Endothelial cell (in vitro differentiated cells): ENCODE results near the gene CGRRF1. TPM values are rescaled to one million over a fixed set of nuclear protein-coding genes. Genes with fewer than 3 reads are reported as not detected.

Experiments used
- DNase-seq: peaks from one replicate; pipeline ENCODE4 v3.0.0; 2021; ENCODE audit warnings: low spot score
- H3K27ac Mint-ChIP-seq: one replicate; pipeline ENCODE4 v1.8.0; 2021; ENCODE audit warnings: mixed read lengths, inconsistent platforms; ENCODE audit not compliant: unreplicated experiment
- H3K27me3 Mint-ChIP-seq: one replicate; pipeline ENCODE4 v1.8.0; 2021; ENCODE audit warnings: mild to moderate bottlenecking, moderate library complexity, mixed read lengths, inconsistent platforms; ENCODE audit not compliant: unreplicated experiment
- H3K36me3 Mint-ChIP-seq: one replicate; pipeline ENCODE4 v1.8.0; 2021; ENCODE audit warnings: mild to moderate bottlenecking, low read depth, mixed read lengths, inconsistent platforms; ENCODE audit not compliant: unreplicated experiment
- H3K4me1 Mint-ChIP-seq: one replicate; pipeline ENCODE4 v1.8.0; 2021; ENCODE audit warnings: mild to moderate bottlenecking, mixed read lengths, inconsistent platforms; ENCODE audit not compliant: unreplicated experiment
- H3K4me3 Mint-ChIP-seq: one replicate; pipeline ENCODE4 v1.8.0; 2021; ENCODE audit warnings: mild to moderate bottlenecking, mixed read lengths, inconsistent platforms; ENCODE audit not compliant: unreplicated experiment
- H3K9me3 Mint-ChIP-seq: one replicate; pipeline ENCODE4 v1.8.0; 2021; ENCODE audit warnings: mixed read lengths, inconsistent platforms; ENCODE audit not compliant: unreplicated experiment
- CTCF ChIP-seq: fragments of 200-600 bp; sonication (generic); IDR thresholded peaks from one replicate; pipeline ENCODE4 v1.5.0; 2021; ENCODE audit warnings: antibody characterized with exemption; ENCODE audit not compliant: unreplicated experiment
- total RNA-seq: library from RNA; stranded (reverse); fragmentation: NEBNext Ultra II Directional; extraction: Animal tissue kit (Norgen Biotek cat#: 25700); gene quantifications from one replicate; pipeline ENCODE4 v1.2.1, GENCODE V29; 2021; ENCODE audit not compliant: unreplicated experiment

Gene CGRRF1
- total RNA-seq, 1 donor from 2014 or later = 31.1 TPM

- no peaks in the 10 kb centered on the region for H3K27me3 Mint-ChIP-seq
- TF ChIP-seq CTCF = no peak
- H3K4me3 Mint-ChIP-seq = no peak overlapping the region
- H3K27ac Mint-ChIP-seq = no peak overlapping the region
- H3K9me3 Mint-ChIP-seq = no peaks in the 10 kb centered on the region
- DNase-seq = no peak
- peaks cover 3% of the 10 kb centered on the region for H3K4me1 Mint-ChIP-seq
- peaks cover 4% of the 10 kb centered on the region for H3K36me3 Mint-ChIP-seq
These were observed 31.0 kb upstream of the CGRRF1 start for GRCh38 chr14:54478636-54479215.

- no peak for TF ChIP-seq CTCF
- H3K4me1 Mint-ChIP-seq = peaks cover 11% of the 10 kb centered on the region
- no peaks in the 10 kb centered on the region for H3K9me3 Mint-ChIP-seq
- no peak for DNase-seq
- H3K27me3 Mint-ChIP-seq = no peaks in the 10 kb centered on the region
- peaks cover 8% of the 10 kb centered on the region for H3K36me3 Mint-ChIP-seq
- no peak overlapping the region for H3K4me3 Mint-ChIP-seq
- H3K27ac Mint-ChIP-seq = no peak overlapping the region
These were observed 28.7 kb upstream of the CGRRF1 start for GRCh38 chr14:54480830-54481562.

- TF ChIP-seq CTCF = no peak
- no peak overlapping the region for H3K4me3 Mint-ChIP-seq
- peaks cover 14% of the 10 kb centered on the region for H3K36me3 Mint-ChIP-seq
- no peaks in the 10 kb centered on the region for H3K27me3 Mint-ChIP-seq
- no peak for DNase-seq
- peaks cover 13% of the 10 kb centered on the region for H3K4me1 Mint-ChIP-seq
- H3K27ac Mint-ChIP-seq = no peak overlapping the region
- H3K9me3 Mint-ChIP-seq = no peaks in the 10 kb centered on the region
These were observed 28.0 kb upstream of the CGRRF1 start for GRCh38 chr14:54481695-54482094.

- Mint-ChIP-seq H3K4me3 (no peak overlapping the region), H3K4me1 (peaks cover 17% of the 10 kb centered on the region), H3K9me3 (no peaks in the 10 kb centered on the region), H3K27ac (no peak overlapping the region), H3K36me3 (peaks cover 19% of the 10 kb centered on the region), H3K27me3 (peaks cover 3% of the 10 kb centered on the region)
- no peak for DNase-seq
- TF ChIP-seq CTCF = no peak
These were observed 26.5 kb upstream of the CGRRF1 start for GRCh38 chr14:54483073-54483745.

- Mint-ChIP-seq H3K36me3 (peaks cover 19% of the 10 kb centered on the region), H3K27me3 (peaks cover 3% of the 10 kb centered on the region), H3K27ac (no peak overlapping the region), H3K4me1 (peaks cover 17% of the 10 kb centered on the region), H3K4me3 (no peak overlapping the region), H3K9me3 (no peaks in the 10 kb centered on the region)
- DNase-seq = no peak
- no peak for TF ChIP-seq CTCF
These were observed 25.9 kb upstream of the CGRRF1 start for GRCh38 chr14:54483846-54484245.
